Left ventricle myocardium inferior (tissue), 1 donor: ENCODE data around the gene SLC24A3. TPM values are rescaled to one million over a fixed set of nuclear protein-coding genes. Genes with fewer than 3 reads are reported as not detected.

ENCODE experiments used
- DNase-seq: peaks from one replicate; pipeline ENCODE4 v3.0.0-alpha.2; 2020
- H3K27ac ChIP-seq: fragments of 200-600 bp; replicated peaks from 2 replicates; pipeline ENCODE4 v1.8.0; 2021
- H3K27me3 ChIP-seq: fragments of 200-600 bp; 2 replicates; pipeline ENCODE4 v1.8.0; 2021; ENCODE audit warnings: low read depth
- H3K36me3 ChIP-seq: fragments of 200-600 bp; 2 replicates; pipeline ENCODE4 v1.8.0; 2021
- H3K4me1 ChIP-seq: fragments of 200-600 bp; 2 replicates; pipeline ENCODE4 v1.8.0; 2021
- H3K4me3 ChIP-seq: fragments of 200-600 bp; 2 replicates; pipeline ENCODE4 v1.8.0; 2021; ENCODE audit warnings: mild to moderate bottlenecking, moderate library complexity
- H3K9me3 ChIP-seq: fragments of 200-600 bp; replicated peaks from 2 replicates; pipeline ENCODE4 v1.8.0; 2021
- intact Hi-C: fragments of 100-400 bp; cut with micrococcal nuclease; formaldehyde crosslinking; loops from one replicate; pipeline ENCODE4 v1.11.0; 2022
- total RNA-seq: library from RNA; stranded (reverse); fragmentation: NEBNext Ultra II Directional; extraction: Animal tissue kit (Norgen Biotek cat#: 25700); gene quantifications from one replicate; pipeline ENCODE4 v1.2.1, GENCODE V29; 2021
- TF ChIP-seq, protein P1 (sequence below): fragments of 200-600 bp; IDR thresholded peaks from 2 replicates; pipeline ENCODE4 v1.8.0; 2021; ENCODE audit warnings: antibody characterized with exemption, mild to moderate bottlenecking, borderline replicate concordance
- donor health status: DM: no; HTN: yes; CAD: no; lungs with severe emphysema.

The SLC24A3 gene
- total RNA-seq, 1 donor from 2014 or later: 1.3 TPM

DNA sequence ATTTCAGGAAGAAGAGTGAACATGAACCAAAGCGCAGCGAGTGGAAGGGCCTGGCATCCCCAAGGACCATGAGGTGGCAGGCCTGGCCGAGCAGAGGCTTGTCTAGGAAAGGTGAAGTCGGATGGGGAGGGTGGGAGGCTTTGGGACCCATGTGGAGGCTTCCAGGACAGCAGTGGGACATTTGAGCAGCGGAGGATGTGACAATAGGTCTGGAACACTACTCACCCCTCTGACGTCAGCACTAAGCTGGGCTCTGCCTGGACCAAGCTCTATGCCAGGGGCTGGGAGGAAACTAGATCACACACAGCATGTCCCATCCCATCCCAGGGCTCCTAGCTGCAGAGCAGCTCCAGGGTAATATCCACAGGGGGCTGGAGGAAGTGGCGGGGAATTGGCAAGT, 370.3 kb downstream of the SLC24A3 start:
- Histone ChIP-seq H3K27me3 (peaks cover 67% of the 10 kb centered on the region), H3K9me3 (no peaks in the 10 kb centered on the region), H3K36me3 (no peaks in the 10 kb centered on the region), H3K27ac (no peak overlapping the region), H3K4me1 (no peaks in the 10 kb centered on the region), H3K4me3 (no peak overlapping the region)
- DNase-seq: no peak
- intact Hi-C loops: loop anchor here (5.0 to 10.0 kb wide), 2 partner anchors 82 to 375 kb away; no protein-coding TSS in a partner anchor
- TF ChIP-seq, protein P1, sequence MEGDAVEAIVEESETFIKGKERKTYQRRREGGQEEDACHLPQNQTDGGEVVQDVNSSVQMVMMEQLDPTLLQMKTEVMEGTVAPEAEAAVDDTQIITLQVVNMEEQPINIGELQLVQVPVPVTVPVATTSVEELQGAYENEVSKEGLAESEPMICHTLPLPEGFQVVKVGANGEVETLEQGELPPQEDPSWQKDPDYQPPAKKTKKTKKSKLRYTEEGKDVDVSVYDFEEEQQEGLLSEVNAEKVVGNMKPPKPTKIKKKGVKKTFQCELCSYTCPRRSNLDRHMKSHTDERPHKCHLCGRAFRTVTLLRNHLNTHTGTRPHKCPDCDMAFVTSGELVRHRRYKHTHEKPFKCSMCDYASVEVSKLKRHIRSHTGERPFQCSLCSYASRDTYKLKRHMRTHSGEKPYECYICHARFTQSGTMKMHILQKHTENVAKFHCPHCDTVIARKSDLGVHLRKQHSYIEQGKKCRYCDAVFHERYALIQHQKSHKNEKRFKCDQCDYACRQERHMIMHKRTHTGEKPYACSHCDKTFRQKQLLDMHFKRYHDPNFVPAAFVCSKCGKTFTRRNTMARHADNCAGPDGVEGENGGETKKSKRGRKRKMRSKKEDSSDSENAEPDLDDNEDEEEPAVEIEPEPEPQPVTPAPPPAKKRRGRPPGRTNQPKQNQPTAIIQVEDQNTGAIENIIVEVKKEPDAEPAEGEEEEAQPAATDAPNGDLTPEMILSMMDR: no peak

DNA sequence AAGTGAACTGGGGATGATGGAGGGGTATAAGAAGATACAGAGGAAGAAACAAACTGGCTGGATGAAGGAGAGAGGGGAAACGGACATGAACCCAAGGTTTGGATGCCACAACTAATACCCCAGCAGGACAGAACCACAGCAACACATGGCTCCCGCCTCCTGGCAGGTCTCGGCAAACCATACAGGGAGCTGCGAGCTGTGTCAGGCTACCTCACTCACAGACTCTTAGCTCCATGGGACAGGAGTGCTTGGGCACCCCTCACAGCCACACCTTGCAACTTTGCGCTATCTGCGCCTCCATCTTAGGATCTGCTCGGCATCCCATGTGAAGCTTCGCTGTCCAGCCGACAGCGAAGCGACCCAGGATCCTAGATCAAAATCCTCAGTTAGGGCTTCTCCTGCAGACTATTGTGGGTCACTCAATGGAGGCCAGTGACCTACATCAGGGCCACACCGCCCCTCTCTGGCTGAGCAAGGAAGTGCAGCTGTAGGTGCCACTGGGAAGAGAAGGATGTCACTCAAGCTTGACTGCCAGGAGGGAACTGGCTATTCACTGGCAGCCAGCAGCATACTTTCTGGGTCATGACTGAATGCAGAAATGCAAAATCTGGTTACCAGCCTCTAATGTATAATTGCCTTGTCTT, 371.2 kb downstream of the SLC24A3 start:
- DNase-seq: peak; percentile 68
- no peak overlapping the region for H3K27ac ChIP-seq
- H3K36me3 ChIP-seq: no peaks in the 10 kb centered on the region
- no peak overlapping the region for H3K4me3 ChIP-seq
- TF ChIP-seq, protein P1: peak; percentile 82
- H3K9me3 ChIP-seq: no peaks in the 10 kb centered on the region
- no peaks in the 10 kb centered on the region for H3K4me1 ChIP-seq
- intact Hi-C loops: loop anchor here (5.0 to 10.0 kb wide), 2 partner anchors 81 to 376 kb away; no protein-coding TSS in a partner anchor
- peaks cover 67% of the 10 kb centered on the region for H3K27me3 ChIP-seq

DNA sequence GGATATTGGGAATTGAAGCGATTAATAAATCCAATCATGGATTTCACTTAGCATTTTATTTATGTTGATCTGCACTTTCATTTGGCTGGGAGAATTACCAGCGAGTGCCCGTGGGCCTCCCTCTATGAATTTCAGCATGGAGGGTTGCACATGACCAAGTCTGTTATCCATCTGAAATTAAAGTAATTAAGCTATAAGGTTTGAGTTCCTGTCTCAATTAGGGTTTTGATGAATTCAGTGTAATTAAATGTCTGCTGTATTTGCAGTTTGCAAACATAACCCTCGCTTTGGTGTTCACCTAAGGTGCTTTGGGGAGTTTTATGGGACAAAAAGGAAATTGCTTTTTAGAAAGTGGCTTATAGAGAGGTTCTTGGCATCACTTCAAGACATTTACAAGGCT, 375.8 kb downstream of the SLC24A3 start:
- H3K36me3 ChIP-seq: no peaks in the 10 kb centered on the region
- no peak for DNase-seq
- no peaks in the 10 kb centered on the region for H3K4me1 ChIP-seq
- TF ChIP-seq, protein P1: no peak
- no peak overlapping the region for H3K27ac ChIP-seq
- intact Hi-C loops: loop anchor here (10.0 kb wide), 1 partner anchor 77 kb away; no protein-coding TSS in a partner anchor
- no peak overlapping the region for H3K4me3 ChIP-seq
- H3K27me3 ChIP-seq: peaks cover 33% of the 10 kb centered on the region
- no peaks in the 10 kb centered on the region for H3K9me3 ChIP-seq

DNA sequence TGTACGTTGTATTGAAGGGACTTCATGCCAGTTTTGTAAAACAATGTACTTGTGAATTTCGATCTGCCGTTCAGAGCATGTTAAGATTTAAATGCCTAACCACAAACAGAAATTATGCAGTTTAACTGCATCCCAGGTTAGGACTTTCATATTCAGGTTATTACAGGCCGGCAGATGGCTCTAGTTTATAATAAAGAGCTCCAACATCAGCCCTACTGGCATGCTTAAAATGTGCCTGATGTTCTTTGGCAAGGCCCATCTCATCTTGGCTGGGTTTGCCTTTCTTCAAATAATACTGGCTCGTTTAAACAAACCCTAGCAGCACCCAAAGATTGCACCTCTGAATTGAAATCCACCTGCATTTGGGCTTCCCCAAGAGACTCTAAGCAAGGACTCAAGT, 376.3 kb downstream of the SLC24A3 start:
- no peak overlapping the region for H3K4me3 ChIP-seq
- TF ChIP-seq, protein P1: peak; percentile 9
- intact Hi-C loops: loop anchor here (10.0 kb wide), 1 partner anchor 76 kb away; no protein-coding TSS in a partner anchor
- H3K9me3 ChIP-seq: no peaks in the 10 kb centered on the region
- no peaks in the 10 kb centered on the region for H3K4me1 ChIP-seq
- H3K27ac ChIP-seq: no peak overlapping the region
- DNase-seq: no peak
- H3K27me3 ChIP-seq: peaks cover 31% of the 10 kb centered on the region
- no peaks in the 10 kb centered on the region for H3K36me3 ChIP-seq

DNA sequence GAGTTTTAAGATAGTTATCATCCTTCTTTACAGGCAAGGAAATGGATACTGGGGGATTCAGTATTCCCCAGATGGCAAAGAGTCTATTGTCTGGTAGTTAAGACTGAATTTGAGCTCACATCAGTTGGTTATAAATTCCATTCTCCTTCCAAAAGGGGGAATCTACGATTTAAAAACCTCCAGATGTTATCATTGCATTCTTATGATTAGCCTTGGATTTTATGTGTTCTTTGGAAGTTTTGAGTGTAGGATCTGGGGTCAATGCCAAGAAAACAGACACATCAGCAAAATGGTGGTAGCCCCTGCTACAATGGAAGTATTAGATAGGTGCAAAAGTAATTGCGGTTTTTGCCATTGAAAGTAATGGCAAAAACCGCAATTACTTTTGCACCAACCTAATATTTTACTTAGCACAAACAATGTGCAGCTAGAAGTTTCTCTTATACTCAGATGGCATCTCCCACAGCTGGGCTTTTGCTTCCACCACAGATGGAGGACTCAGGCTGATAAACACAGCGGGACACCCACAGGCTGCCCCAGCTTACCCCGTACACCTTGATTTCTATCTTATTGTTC, 377.4 kb downstream of the SLC24A3 start:
- no peak overlapping the region for H3K4me3 ChIP-seq
- DNase-seq: no peak
- no peak overlapping the region for H3K27ac ChIP-seq
- no peaks in the 10 kb centered on the region for H3K36me3 ChIP-seq
- H3K9me3 ChIP-seq: no peaks in the 10 kb centered on the region
- TF ChIP-seq, protein P1: no peak
- H3K4me1 ChIP-seq: no peaks in the 10 kb centered on the region
- intact Hi-C loops: loop anchor here (10.0 kb wide), 1 partner anchor 75 kb away; no protein-coding TSS in a partner anchor
- H3K27me3 ChIP-seq: peaks cover 22% of the 10 kb centered on the region
